ENCODE measurements around the gene LRPAP1. TPM values are rescaled to one million over a fixed set of nuclear protein-coding genes. Genes with fewer than 3 reads are reported as not detected.

The LRPAP1 gene
- total and polyA plus RNA-seq, 2 donors (not counting 1 experiment from before 2014, with no cell fraction given): 64.6 to 86.8 TPM

DNA sequence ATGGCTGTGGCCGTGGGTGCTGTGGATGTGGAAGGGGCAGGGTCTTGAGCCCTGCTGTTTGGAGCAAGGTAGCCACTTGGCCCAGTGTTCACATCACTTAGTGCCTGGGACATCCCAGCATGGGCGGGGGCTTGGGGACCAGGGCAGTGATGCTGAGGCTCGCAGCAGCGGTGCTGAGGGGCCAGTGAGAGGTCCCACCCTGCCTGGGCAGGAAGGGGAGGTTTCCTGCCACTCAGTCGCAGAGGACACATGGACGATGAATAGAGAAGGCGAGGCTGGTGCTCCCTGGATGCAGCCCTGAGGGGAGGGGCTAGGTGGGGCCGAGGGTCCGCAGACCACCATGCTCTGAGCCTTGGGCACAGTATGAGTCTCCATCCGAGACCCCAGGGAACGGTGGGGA is 43.4 kb downstream of the LRPAP1 start:
- DNase-seq: no peak
- Histone ChIP-seq H3K79me2 (ENCODE audit: control insufficient read depth, insufficient read depth, low read length) (peaks cover 3% of the 10 kb centered on the region), H3K4me3 (ENCODE audit: control extremely low read depth in 1 of 5, extremely low read depth in 1 of 5, insufficient read depth in 1 of 5, low read depth in 2 of 5, low read length in 4 of 5) (no peak overlapping the region), H3K36me3 (replicated peaks in 1 of 2; ENCODE audit: control extremely low read depth in 1 of 2, control insufficient read depth in 1 of 2, extremely low read depth in 1 of 2, insufficient read depth in 2 of 2, low read length in 1 of 2) (peaks cover 0 to 22% of the 10 kb centered on the region in 2 experiments), H3K4me2 (replicated peaks; ENCODE audit: low read depth, low read length, poor library complexity, severe bottlenecking) (peak overlapping the region; percentile 8), H4K20me1 (ENCODE audit: control insufficient read depth, insufficient read depth, low read length, poor library complexity, severe bottlenecking) (peaks cover 10% of the 10 kb centered on the region), H3K9me3 (ENCODE audit: control extremely low read depth in 1 of 3, control insufficient read depth in 2 of 3, insufficient read depth in 1 of 3, low read length in 2 of 3) (no peaks in the 10 kb centered on the region), H3K9ac (ENCODE audit: low read length) (no peak overlapping the region), H3K27ac (ENCODE audit: low read length in 2 of 2) (no peak overlapping the region), H2AFZ (ENCODE audit: insufficient read depth, low read depth, low read length, poor library complexity, severe bottlenecking) (no peak overlapping the region), H3K27me3 (replicated peaks in 1 of 4; ENCODE audit: control extremely low read depth in 1 of 4, control insufficient read depth in 3 of 4, insufficient read depth in 4 of 4, low read length in 3 of 4) (no peaks in the 10 kb centered on the region), H3K4me1 (ENCODE audit: control insufficient read depth in 2 of 2, insufficient read depth in 2 of 2, low read length in 2 of 2) (peaks cover 27 to 52% of the 10 kb centered on the region in 2 donors)
- intact Hi-C loops (cut with micrococcal nuclease): loop anchor here (10.0 kb wide), 1 partner anchor 444 kb away; no protein-coding TSS in a partner anchor
- H3K27me3 Mint-ChIP-seq: no peaks in the 10 kb centered on the region
- no peak for ATAC-seq (ENCODE audit: low read depth)
- TF ChIP-seq, protein P1, sequence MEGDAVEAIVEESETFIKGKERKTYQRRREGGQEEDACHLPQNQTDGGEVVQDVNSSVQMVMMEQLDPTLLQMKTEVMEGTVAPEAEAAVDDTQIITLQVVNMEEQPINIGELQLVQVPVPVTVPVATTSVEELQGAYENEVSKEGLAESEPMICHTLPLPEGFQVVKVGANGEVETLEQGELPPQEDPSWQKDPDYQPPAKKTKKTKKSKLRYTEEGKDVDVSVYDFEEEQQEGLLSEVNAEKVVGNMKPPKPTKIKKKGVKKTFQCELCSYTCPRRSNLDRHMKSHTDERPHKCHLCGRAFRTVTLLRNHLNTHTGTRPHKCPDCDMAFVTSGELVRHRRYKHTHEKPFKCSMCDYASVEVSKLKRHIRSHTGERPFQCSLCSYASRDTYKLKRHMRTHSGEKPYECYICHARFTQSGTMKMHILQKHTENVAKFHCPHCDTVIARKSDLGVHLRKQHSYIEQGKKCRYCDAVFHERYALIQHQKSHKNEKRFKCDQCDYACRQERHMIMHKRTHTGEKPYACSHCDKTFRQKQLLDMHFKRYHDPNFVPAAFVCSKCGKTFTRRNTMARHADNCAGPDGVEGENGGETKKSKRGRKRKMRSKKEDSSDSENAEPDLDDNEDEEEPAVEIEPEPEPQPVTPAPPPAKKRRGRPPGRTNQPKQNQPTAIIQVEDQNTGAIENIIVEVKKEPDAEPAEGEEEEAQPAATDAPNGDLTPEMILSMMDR (IDR thresholded peaks at IDR 0.05): no peak
- TF ChIP-seq EZH2 (IDR thresholded peaks at IDR 0.05; ENCODE audit: borderline replicate concordance, insufficient read depth, low read depth, low read length, poor library complexity, severe bottlenecking): no peak
- peaks cover 50% of the 10 kb centered on the region for H3K4me1 Mint-ChIP-seq
- WGBS (ENCODE audit: insufficient coverage): 36% methylated on average over 10 of the region's 11 CpGs
- H3K4me3 Mint-ChIP-seq: no peak overlapping the region
- ChIA-PET CTCF (no interaction called here), POLR2A (no interaction called here)
- H3K27ac Mint-ChIP-seq: peak overlapping the region; percentile 64
- H3K9me3 Mint-ChIP-seq (ENCODE audit: insufficient read depth): no peaks in the 10 kb centered on the region

DNA sequence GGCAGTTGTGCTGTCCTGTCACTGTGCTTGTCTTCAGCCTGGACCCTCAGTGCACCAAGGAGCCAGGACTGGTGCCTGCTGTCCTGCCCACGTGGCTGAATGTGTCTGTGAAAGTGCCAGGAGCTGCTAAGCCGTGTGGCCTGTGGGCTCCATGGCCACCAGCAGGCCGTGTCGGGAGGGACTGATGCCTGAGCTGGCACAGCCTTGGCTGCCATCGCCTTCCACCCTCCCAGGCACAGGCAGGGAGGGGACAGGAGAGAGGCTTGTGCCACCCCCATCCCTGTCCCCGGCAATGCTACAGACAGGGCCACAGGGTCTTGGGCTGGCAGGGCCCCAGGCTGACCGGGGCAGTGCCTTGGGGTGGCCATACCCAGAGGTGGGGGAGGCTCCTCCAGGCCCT is 44.4 kb downstream of the LRPAP1 start:
- peaks cover 33 to 60% of the 10 kb centered on the region in 2 donors for H3K4me1 ChIP-seq (ENCODE audit: control insufficient read depth in 2 of 2, insufficient read depth in 2 of 2, low read length in 2 of 2)
- TF ChIP-seq EZH2 (IDR thresholded peaks at IDR 0.05; ENCODE audit: borderline replicate concordance, insufficient read depth, low read depth, low read length, poor library complexity, severe bottlenecking): no peak
- TF ChIP-seq, protein P1 (IDR thresholded peaks at IDR 0.05): no peak
- peaks cover 10% of the 10 kb centered on the region for H4K20me1 ChIP-seq (ENCODE audit: control insufficient read depth, insufficient read depth, low read length, poor library complexity, severe bottlenecking)
- no peaks in the 10 kb centered on the region for H3K9me3 ChIP-seq (ENCODE audit: control extremely low read depth in 1 of 3, control insufficient read depth in 2 of 3, insufficient read depth in 1 of 3, low read length in 2 of 3)
- H3K27me3 Mint-ChIP-seq: no peaks in the 10 kb centered on the region
- peaks cover 3% of the 10 kb centered on the region for H3K79me2 ChIP-seq (ENCODE audit: control insufficient read depth, insufficient read depth, low read length)
- H3K4me3 Mint-ChIP-seq: no peak overlapping the region
- no peak overlapping the region for H3K27ac ChIP-seq (ENCODE audit: low read length in 2 of 2)
- no peak overlapping the region for H2AFZ ChIP-seq (ENCODE audit: insufficient read depth, low read depth, low read length, poor library complexity, severe bottlenecking)
- no peaks in the 10 kb centered on the region for H3K9me3 Mint-ChIP-seq (ENCODE audit: insufficient read depth)
- peaks cover 0 to 17% of the 10 kb centered on the region in 2 experiments for H3K36me3 ChIP-seq (replicated peaks in 1 of 2; ENCODE audit: control extremely low read depth in 1 of 2, control insufficient read depth in 1 of 2, extremely low read depth in 1 of 2, insufficient read depth in 2 of 2, low read length in 1 of 2)
- H3K4me2 ChIP-seq (replicated peaks; ENCODE audit: low read depth, low read length, poor library complexity, severe bottlenecking): peak overlapping the region; percentile 12
- ATAC-seq (ENCODE audit: low read depth): no peak
- WGBS (ENCODE audit: insufficient coverage): 75% methylated on average over 7 of the region's 7 CpGs
- POLR2A ChIA-PET: no interaction called here
- CTCF ChIA-PET: no interaction called here
- H3K4me1 Mint-ChIP-seq: peaks cover 57% of the 10 kb centered on the region
- peak overlapping the region; percentile 65 for H3K27ac Mint-ChIP-seq
- no peak for DNase-seq
- H3K27me3 ChIP-seq (replicated peaks in 1 of 4; ENCODE audit: control extremely low read depth in 1 of 4, control insufficient read depth in 3 of 4, insufficient read depth in 4 of 4, low read length in 3 of 4): no peaks in the 10 kb centered on the region
- intact Hi-C loops (cut with micrococcal nuclease): loop anchor here (10.0 kb wide), 1 partner anchor 443 kb away; no protein-coding TSS in a partner anchor
- H3K4me3 ChIP-seq (ENCODE audit: control extremely low read depth in 1 of 5, extremely low read depth in 1 of 5, insufficient read depth in 1 of 5, low read depth in 2 of 5, low read length in 4 of 5): no peak overlapping the region
- no peak overlapping the region for H3K9ac ChIP-seq (ENCODE audit: low read length)
